Measurements from ENCODE around the gene CLTRN.

DNA sequence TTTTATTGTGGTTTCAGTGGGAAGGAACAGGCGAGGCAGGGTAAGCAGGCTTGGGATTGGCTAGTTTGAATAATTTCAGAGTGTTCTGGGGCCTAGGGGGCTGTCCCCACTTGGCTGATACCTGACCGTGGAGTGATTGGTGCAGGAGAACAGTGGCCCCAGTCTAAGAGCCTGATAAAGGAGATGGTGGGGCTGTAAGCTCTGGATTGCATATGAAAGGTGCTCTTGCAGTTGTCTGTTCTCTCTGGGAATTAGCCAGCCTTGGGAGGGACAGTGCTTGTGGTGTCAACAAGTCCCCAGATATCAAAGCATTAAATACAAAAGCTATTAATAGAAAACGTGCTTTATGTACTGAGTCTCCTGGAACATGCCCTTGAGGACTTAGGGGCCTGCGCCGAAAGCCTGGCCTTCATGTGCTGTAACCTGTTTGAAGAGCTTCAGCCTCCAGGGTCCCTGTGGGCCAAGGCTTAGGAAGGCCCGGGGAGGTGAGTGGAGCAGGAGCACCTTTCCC is 30.4 kb upstream of the CLTRN start:
- TF ChIP-seq, protein P1, sequence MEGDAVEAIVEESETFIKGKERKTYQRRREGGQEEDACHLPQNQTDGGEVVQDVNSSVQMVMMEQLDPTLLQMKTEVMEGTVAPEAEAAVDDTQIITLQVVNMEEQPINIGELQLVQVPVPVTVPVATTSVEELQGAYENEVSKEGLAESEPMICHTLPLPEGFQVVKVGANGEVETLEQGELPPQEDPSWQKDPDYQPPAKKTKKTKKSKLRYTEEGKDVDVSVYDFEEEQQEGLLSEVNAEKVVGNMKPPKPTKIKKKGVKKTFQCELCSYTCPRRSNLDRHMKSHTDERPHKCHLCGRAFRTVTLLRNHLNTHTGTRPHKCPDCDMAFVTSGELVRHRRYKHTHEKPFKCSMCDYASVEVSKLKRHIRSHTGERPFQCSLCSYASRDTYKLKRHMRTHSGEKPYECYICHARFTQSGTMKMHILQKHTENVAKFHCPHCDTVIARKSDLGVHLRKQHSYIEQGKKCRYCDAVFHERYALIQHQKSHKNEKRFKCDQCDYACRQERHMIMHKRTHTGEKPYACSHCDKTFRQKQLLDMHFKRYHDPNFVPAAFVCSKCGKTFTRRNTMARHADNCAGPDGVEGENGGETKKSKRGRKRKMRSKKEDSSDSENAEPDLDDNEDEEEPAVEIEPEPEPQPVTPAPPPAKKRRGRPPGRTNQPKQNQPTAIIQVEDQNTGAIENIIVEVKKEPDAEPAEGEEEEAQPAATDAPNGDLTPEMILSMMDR (IDR thresholded peaks at IDR 0.05 in 8 of 11, conservative IDR thresholded peaks at IDR 0.05 in 3 of 11), result no peak
- TF ChIP-seq POLR2AphosphoS5 (IDR thresholded peaks at IDR 0.05), result no peak

All from spleen (tissue), 7 donors.